ENCODE results near the gene PLAC8L1. TPM values are rescaled to one million over a fixed set of nuclear protein-coding genes. Genes with fewer than 3 reads are reported as not detected.
"Not testable (repeated sequence)": the region's sequence is repeated elsewhere in the genome, so short reads cannot be mapped to it uniquely, and the experiment has no call there.

PLAC8L1 gene
- total and polyA plus RNA-seq, 2 donors from 2014 or later = not detected

GRCh38 chr5:146111409-146111808 is 6.0 kb upstream of the PLAC8L1 start:
- TF ChIP-seq, protein P1, sequence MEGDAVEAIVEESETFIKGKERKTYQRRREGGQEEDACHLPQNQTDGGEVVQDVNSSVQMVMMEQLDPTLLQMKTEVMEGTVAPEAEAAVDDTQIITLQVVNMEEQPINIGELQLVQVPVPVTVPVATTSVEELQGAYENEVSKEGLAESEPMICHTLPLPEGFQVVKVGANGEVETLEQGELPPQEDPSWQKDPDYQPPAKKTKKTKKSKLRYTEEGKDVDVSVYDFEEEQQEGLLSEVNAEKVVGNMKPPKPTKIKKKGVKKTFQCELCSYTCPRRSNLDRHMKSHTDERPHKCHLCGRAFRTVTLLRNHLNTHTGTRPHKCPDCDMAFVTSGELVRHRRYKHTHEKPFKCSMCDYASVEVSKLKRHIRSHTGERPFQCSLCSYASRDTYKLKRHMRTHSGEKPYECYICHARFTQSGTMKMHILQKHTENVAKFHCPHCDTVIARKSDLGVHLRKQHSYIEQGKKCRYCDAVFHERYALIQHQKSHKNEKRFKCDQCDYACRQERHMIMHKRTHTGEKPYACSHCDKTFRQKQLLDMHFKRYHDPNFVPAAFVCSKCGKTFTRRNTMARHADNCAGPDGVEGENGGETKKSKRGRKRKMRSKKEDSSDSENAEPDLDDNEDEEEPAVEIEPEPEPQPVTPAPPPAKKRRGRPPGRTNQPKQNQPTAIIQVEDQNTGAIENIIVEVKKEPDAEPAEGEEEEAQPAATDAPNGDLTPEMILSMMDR (IDR thresholded peaks at IDR 0.05; ENCODE audit: borderline replicate concordance, extremely low read depth, insufficient read depth) = no peak
- Histone ChIP-seq H3K4me1 (ENCODE audit: control insufficient read depth in 2 of 3, insufficient read depth in 2 of 3, low read depth in 1 of 3, low read length in 3 of 3) (no peaks in the 10 kb centered on the region), H3K36me3 (ENCODE audit: control insufficient read depth in 2 of 3, insufficient read depth in 3 of 3, low read length in 3 of 3) (peaks cover 2 to 13% (median 2%) of the 10 kb centered on the region in 3 donors), H3K4me3 (ENCODE audit: low read length in 3 of 3) (no peak overlapping the region), H3K27ac (ENCODE audit: low read depth in 2 of 2, low read length in 2 of 2) (no peak overlapping the region), H3K9ac (ENCODE audit: low read length in 3 of 3) (no peak overlapping the region), H3K9me3 (ENCODE audit: control insufficient read depth in 2 of 3, insufficient read depth in 1 of 3, low read length in 3 of 3) (no peaks in the 10 kb centered on the region), H3K27me3 (ENCODE audit: control insufficient read depth, insufficient read depth, low read length) (no peaks in the 10 kb centered on the region)
- intact Hi-C loops (cut with DNase I) = no loop called here
- DNase-seq = no peak
- FAIRE-seq = no peak

- no peak overlapping the region for H3K4me3 ChIP-seq (ENCODE audit: low read length in 3 of 3)
- H3K27me3 ChIP-seq (ENCODE audit: control insufficient read depth, insufficient read depth, low read length) = no peaks in the 10 kb centered on the region
- no peak overlapping the region for H3K27ac ChIP-seq (ENCODE audit: low read depth in 2 of 2, low read length in 2 of 2)
- peaks cover 2 to 13% (median 2%) of the 10 kb centered on the region in 3 donors for H3K36me3 ChIP-seq (ENCODE audit: control insufficient read depth in 2 of 3, insufficient read depth in 3 of 3, low read length in 3 of 3)
- DNase-seq (no peak), FAIRE-seq (no peak)
- H3K9ac ChIP-seq (ENCODE audit: low read length in 3 of 3) = no peak overlapping the region
- no peaks in the 10 kb centered on the region for H3K4me1 ChIP-seq (ENCODE audit: control insufficient read depth in 2 of 3, insufficient read depth in 2 of 3, low read depth in 1 of 3, low read length in 3 of 3)
- TF ChIP-seq, protein P1 (IDR thresholded peaks at IDR 0.05; ENCODE audit: borderline replicate concordance, extremely low read depth, insufficient read depth) = no peak
- intact Hi-C loops (cut with DNase I) = no loop called here
- no peaks in the 10 kb centered on the region for H3K9me3 ChIP-seq (ENCODE audit: control insufficient read depth in 2 of 3, insufficient read depth in 1 of 3, low read length in 3 of 3)
Observed at GRCh38 chr5:146109379-146109778, 4.0 kb upstream of the PLAC8L1 start.

DNA sequence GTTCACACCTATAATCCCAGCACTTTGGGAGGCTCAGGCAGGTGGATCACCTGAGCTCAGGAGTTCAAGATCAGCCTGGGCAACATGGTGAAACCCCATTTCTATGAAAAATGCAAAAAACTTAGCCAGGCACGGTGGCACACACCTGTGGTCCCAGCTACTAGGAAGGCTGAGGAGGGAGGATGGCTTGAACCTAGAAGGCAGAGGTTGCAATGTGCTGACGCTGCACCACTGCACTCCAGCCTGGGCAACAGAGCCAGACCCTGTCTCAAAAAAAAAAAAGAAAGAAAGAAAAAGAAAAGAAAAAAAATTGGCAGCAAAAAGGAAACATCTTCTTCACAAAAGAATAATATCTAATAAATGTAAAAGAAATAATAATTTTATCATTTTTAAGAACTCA is 3.5 kb upstream of the PLAC8L1 start:
- H3K27ac ChIP-seq (ENCODE audit: low read depth in 2 of 2, low read length in 2 of 2); intact Hi-C loops (cut with DNase I); DNase-seq; H3K27me3 ChIP-seq (ENCODE audit: control insufficient read depth, insufficient read depth, low read length); H3K4me3 ChIP-seq (ENCODE audit: low read length in 3 of 3); FAIRE-seq; H3K9me3 ChIP-seq (ENCODE audit: control insufficient read depth in 2 of 3, insufficient read depth in 1 of 3, low read length in 3 of 3); H3K4me1 ChIP-seq (ENCODE audit: control insufficient read depth in 2 of 3, insufficient read depth in 2 of 3, low read depth in 1 of 3, low read length in 3 of 3); H3K36me3 ChIP-seq (ENCODE audit: control insufficient read depth in 2 of 3, insufficient read depth in 3 of 3, low read length in 3 of 3); H3K9ac ChIP-seq (ENCODE audit: low read length in 3 of 3): not testable (repeated sequence)

DNA sequence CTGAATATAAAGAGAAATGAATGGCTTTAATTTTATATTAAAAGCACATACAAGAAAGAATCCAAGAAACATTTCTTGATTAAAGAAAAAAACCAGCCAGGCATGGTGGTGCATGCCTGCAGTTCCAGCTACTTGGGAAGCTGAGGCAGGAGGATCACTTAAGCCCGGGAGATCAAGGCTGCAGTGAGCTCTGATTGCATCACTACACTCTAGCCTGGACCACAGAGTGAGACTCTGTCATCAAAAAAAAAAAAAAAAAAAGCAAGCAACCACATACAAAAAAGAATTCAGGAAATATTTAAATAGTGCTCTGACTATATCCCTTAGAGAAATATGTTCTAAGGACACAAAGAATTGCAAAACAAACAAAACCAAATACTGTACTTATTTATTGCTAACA is 2.5 kb upstream of the PLAC8L1 start:
- H3K9me3 ChIP-seq (ENCODE audit: control insufficient read depth in 2 of 3, insufficient read depth in 1 of 3, low read length in 3 of 3) = no peaks in the 10 kb centered on the region
- intact Hi-C loops (cut with DNase I) = no loop called here

More for the DNA sequence above, 2.5 kb upstream of the PLAC8L1 start:
- TF ChIP-seq, protein P1 (IDR thresholded peaks at IDR 0.05; ENCODE audit: borderline replicate concordance, extremely low read depth, insufficient read depth) = no peak
- Histone ChIP-seq H3K27me3 (ENCODE audit: control insufficient read depth, insufficient read depth, low read length) (no peaks in the 10 kb centered on the region), H3K4me3 (ENCODE audit: low read length in 3 of 3) (no peak overlapping the region), H3K36me3 (ENCODE audit: control insufficient read depth in 2 of 3, insufficient read depth in 3 of 3, low read length in 3 of 3) (peaks cover 0 to 7% (median 2%) of the 10 kb centered on the region in 3 donors), H3K27ac (ENCODE audit: low read depth in 2 of 2, low read length in 2 of 2) (no peak overlapping the region), H3K4me1 (ENCODE audit: control insufficient read depth in 2 of 3, insufficient read depth in 2 of 3, low read depth in 1 of 3, low read length in 3 of 3) (no peaks in the 10 kb centered on the region), H3K9ac (ENCODE audit: low read length in 3 of 3) (no peak overlapping the region)
- FAIRE-seq (no peak), DNase-seq (no peak)
